ENCODE results near the gene SCN1B. TPM values are rescaled to one million over a fixed set of nuclear protein-coding genes. Genes with fewer than 3 reads are reported as not detected.

Gene SCN1B
- total RNA-seq, 4 donors from 2014 or later, result 0.60 to 14.2 (median 3.2) TPM

- in situ Hi-C loops (cut with MboI; ENCODE audit: low pct_ligation_motif_present in 1 of 4, low pct_unique_long_range_greater_than_20kb in 1 of 4, low sequenced_read_pairs in 3 of 4), result no loop called here
Observed at GRCh38 chr19:35086455-35086854, 56.2 kb downstream of the SCN1B start.

DNA sequence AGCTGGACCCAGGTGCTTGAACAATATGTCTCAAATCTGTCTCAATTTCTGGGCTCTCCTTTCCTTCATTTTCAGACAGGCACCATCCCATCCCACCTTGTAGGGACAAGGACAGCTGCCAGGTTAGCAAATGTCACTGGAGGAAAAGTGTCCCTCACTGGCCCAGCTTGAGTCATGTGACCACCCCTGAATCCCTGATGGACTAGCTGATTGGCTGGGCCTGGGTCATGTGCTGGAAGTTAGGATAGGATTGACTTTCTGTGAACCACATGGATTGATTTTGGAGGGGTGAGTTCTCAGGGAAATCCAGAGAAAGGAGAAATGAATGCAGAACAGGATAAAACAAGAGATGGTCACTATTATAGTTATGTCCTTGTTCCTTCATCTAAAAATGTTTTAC lies 57.1 kb downstream of the SCN1B start:
- no peak for DNase-seq
- Histone ChIP-seq H3K4me3 (no peak overlapping the region), H3K36me3 (no peaks in the 10 kb centered on the region), H3K9me3 (no peaks in the 10 kb centered on the region), H3K4me1 (peaks cover 0 to 9% (median 3%) of the 10 kb centered on the region in 4 donors), H3K27ac (no peak overlapping the region), H3K27me3 (peaks cover 8% of the 10 kb centered on the region)
- in situ Hi-C loops (cut with MboI; ENCODE audit: low pct_ligation_motif_present in 1 of 4, low pct_unique_long_range_greater_than_20kb in 1 of 4, low sequenced_read_pairs in 3 of 4) (no loop called here), intact Hi-C loops (cut with DNase I; ENCODE audit: low total_unique reads) (no loop called here)
- no peak for TF ChIP-seq POLR2AphosphoS5 (IDR thresholded peaks at IDR 0.05)
- no peak for TF ChIP-seq EP300 (IDR thresholded peaks at IDR 0.05; ENCODE audit: low read depth)
- TF ChIP-seq POLR2A (IDR thresholded peaks at IDR 0.05), result no peak
- TF ChIP-seq CTCF (IDR thresholded peaks at IDR 0.05), result no peak

More at GRCh38 chr19:35086455-35086854, 56.2 kb downstream of the SCN1B start:
- Histone ChIP-seq H3K4me3 (no peak overlapping the region), H3K4me1 (peaks cover 0 to 9% (median 2%) of the 10 kb centered on the region in 4 donors), H3K9me3 (no peaks in the 10 kb centered on the region), H3K36me3 (no peaks in the 10 kb centered on the region), H3K27me3 (peaks cover 8% of the 10 kb centered on the region), H3K27ac (no peak overlapping the region)
- TF ChIP-seq CTCF (IDR thresholded peaks at IDR 0.05) (no peak), EP300 (IDR thresholded peaks at IDR 0.05; ENCODE audit: low read depth) (no peak), POLR2A (IDR thresholded peaks at IDR 0.05) (no peak), POLR2AphosphoS5 (IDR thresholded peaks at IDR 0.05) (no peak)
- DNase-seq, result no peak
- WGBS, 2 donors (ENCODE audit: low coverage in 1 of 2), result 20 to 75% methylated on average over 1 to 5 of the region's 8 CpGs
- intact Hi-C loops (cut with DNase I; ENCODE audit: low total_unique reads), result no loop called here

DNA sequence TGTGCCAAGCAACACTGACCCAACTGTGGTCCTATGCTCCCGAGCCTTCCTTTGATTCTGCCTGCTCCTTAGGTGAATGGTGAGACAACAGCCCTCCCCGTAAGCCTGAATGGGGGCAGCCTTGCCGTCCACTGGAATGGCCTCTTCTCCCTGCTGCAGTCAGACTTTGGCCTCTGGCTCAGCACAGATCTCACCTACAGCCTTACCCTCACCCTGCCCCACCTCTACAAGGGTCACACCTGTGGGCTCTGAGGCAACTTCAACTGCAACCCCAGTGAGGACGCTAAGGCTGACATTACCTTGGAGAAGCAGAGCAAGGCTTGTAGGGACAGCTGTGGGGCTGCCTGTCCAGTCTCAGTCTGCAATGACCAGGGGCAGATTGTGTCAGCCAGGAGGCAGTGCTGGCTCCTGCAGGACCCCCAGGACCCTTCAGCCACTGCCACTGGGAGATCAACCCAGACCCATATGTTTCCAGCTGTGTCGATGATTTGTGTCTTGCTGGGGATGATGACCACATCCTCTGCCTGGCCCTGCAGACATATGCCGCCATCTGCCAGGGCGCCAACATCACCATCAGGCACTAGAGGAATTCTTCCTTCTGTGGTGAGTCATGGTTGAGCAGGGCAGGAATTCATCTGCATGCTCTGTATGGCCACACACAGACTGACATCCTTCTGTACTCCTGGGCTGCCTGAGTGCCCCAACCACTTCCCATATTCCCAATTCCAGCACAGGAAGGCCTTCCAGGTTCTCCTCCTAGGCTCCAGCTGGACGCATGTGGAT lies 58.1 kb downstream of the SCN1B start:
- Histone ChIP-seq H3K4me1 (peaks cover 0 to 9% (median 5%) of the 10 kb centered on the region in 4 donors), H3K9me3 (no peaks in the 10 kb centered on the region), H3K27me3 (peaks cover 8% of the 10 kb centered on the region), H3K27ac (no peak overlapping the region), H3K4me3 (no peak overlapping the region), H3K36me3 (no peaks in the 10 kb centered on the region)
- WGBS, 2 donors (ENCODE audit: low coverage in 1 of 2), result 64 to 100% methylated on average over 1 to 8 of the region's 8 CpGs
- no peak for DNase-seq
- no peak for TF ChIP-seq POLR2AphosphoS5 (IDR thresholded peaks at IDR 0.05)
- in situ Hi-C loops (cut with MboI; ENCODE audit: low pct_ligation_motif_present in 1 of 4, low pct_unique_long_range_greater_than_20kb in 1 of 4, low sequenced_read_pairs in 3 of 4) (no loop called here), intact Hi-C loops (cut with DNase I; ENCODE audit: low total_unique reads) (no loop called here)

GRCh38 chr19:35089554-35089953 lies 59.3 kb downstream of the SCN1B start:
- DNase-seq, result no peak
- in situ Hi-C loops (cut with MboI; ENCODE audit: low pct_ligation_motif_present in 1 of 4, low pct_unique_long_range_greater_than_20kb in 1 of 4, low sequenced_read_pairs in 3 of 4) (no loop called here), intact Hi-C loops (cut with DNase I; ENCODE audit: low total_unique reads) (no loop called here)
- TF ChIP-seq CTCF (IDR thresholded peaks at IDR 0.05), result no peak
- no peak for TF ChIP-seq POLR2A (IDR thresholded peaks at IDR 0.05)
- no peak for TF ChIP-seq POLR2AphosphoS5 (IDR thresholded peaks at IDR 0.05)
- Histone ChIP-seq H3K9me3 (no peaks in the 10 kb centered on the region), H3K27ac (no peak overlapping the region), H3K4me1 (peaks cover 0 to 9% (median 5%) of the 10 kb centered on the region in 4 donors), H3K36me3 (no peaks in the 10 kb centered on the region), H3K27me3 (peaks cover 8% of the 10 kb centered on the region), H3K4me3 (no peak overlapping the region)
- WGBS, 2 donors (ENCODE audit: low coverage in 1 of 2), result 89% methylated on average over 8 of the region's 8 CpGs; no CpG with 5 or more reads in 1 of the 2 donors

Other genes starting within 250 kb of the SCN1B start
- gene ZNF30, start 103.6 kb upstream of the SCN1B start, total RNA-seq, result 1 to 10 TPM in 2 of 4 donors, not detected in 2; 1.4 to 2.2 TPM
- 1 to 10 TPM; 3.4 to 8.4 (median 6.5) TPM for gene ZNF792, start 66.2 kb upstream of the SCN1B start, total RNA-seq
- 10 to 100 TPM; 14.2 to 32.1 (median 21.6) TPM for gene GRAMD1A, start 30.1 kb upstream of the SCN1B start, total RNA-seq
- gene HPN, start 11.3 kb downstream of the SCN1B start, total RNA-seq, result under 1 TPM in 2 of 4 donors, not detected in 2; 0.32 to 0.68 TPM
- gene FXYD3, start 85.4 kb downstream of the SCN1B start, total RNA-seq, result 1,000 to 10,000 TPM; 1,678 to 4,641 (median 3,622) TPM
- 10 to 100 TPM in 3 of 4 donors, 1 to 10 TPM in 1; 9.8 to 71.8 (median 25.9) TPM for gene LGI4, start 104.6 kb downstream of the SCN1B start, total RNA-seq
- 10 to 100 TPM in 2 of 4 donors, not detected in 2; 10.6 to 29.2 TPM for gene FXYD1, start 108.4 kb downstream of the SCN1B start, total RNA-seq
- not detected for gene FXYD7, start 112.8 kb downstream of the SCN1B start, total RNA-seq
- 10 to 100 TPM in 2 of 4 donors, 1 to 10 TPM in 2; 2.0 to 57.2 (median 15.1) TPM for gene FXYD5, start 124.3 kb downstream of the SCN1B start, total RNA-seq
- gene FAM187B, start 198.3 kb downstream of the SCN1B start, total RNA-seq, result not detected
- 100 to 1,000 TPM; 124 to 484 (median 330) TPM for gene LSR, start 218.5 kb downstream of the SCN1B start, total RNA-seq
- 100 to 1,000 TPM in 3 of 4 donors, 10 to 100 TPM in 1; 95.9 to 207 (median 140) TPM for gene USF2, start 238.5 kb downstream of the SCN1B start, total RNA-seq

Measured in transverse colon (tissue), 4 donors.